A549 treated with Mapracorat at 1 μM for 4 hours (cell line): ENCODE data around the gene ZKSCAN4. TPM values are rescaled to one million over a fixed set of nuclear protein-coding genes. Genes with fewer than 3 reads are reported as not detected.

Experiments used
- total RNA-seq: library from RNA; stranded (reverse); fragments of 200-300 nt; extraction: Qiagen RNA extraction; gene quantifications from 5 replicates; pipeline ENCODE4 v1.2.3, GENCODE V29; 2022

ZKSCAN4 gene
- 2.4 to 2.9 TPM (median 2.6 TPM) in 5 replicates for total RNA-seq

DNA sequence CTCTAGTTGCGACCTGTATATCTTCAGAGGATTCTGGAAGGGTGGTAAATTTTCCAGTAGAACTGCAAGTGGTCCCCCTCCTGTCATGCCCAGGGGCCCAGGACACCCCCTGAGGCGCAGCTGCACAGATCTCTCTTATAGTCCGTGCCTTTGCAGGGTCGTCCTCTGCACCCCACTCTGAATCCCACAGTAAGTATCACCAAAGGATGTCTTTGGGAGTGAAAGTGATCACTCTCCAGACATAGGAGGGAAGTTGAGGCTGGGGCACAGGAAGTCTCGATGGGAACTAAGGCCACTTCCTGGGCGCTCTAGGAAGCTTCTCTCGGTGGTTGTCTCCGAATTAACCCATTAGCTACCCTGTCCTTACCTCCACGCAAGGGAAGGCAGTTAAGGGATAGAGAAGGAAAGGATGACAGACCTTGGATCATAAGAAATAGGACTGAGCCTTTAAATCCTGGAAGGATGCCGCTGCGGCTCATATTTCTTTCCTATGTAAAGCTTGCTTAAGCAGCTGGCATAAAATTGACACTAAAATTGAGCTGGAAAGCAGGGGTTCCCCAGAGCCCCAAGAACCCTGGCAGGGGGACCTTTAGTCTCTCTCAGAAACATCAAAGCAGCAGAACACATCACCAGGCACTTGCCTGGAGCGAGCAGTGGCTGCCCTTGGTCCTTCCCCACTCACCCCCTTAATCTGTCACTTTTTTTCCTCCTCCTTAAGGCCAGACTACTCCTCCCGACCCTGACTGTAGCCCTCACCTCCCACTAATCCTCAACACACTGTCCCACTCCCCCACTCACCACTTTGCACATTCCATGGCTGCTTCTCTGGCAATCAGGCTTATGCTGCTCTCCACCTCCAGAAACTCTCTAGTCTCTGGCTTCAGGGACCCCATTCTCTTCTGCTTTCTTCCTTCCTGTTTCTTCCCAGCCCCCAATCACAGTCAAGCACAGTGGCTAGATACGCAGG lies at the start of gene ZKSCAN4:
Gene ZKSCAN4, minus strand, starts transcription at position 261 of the 967 bp plus-strand sequence. CDS start 289 bp downstream, outside the sequence.

DNA sequence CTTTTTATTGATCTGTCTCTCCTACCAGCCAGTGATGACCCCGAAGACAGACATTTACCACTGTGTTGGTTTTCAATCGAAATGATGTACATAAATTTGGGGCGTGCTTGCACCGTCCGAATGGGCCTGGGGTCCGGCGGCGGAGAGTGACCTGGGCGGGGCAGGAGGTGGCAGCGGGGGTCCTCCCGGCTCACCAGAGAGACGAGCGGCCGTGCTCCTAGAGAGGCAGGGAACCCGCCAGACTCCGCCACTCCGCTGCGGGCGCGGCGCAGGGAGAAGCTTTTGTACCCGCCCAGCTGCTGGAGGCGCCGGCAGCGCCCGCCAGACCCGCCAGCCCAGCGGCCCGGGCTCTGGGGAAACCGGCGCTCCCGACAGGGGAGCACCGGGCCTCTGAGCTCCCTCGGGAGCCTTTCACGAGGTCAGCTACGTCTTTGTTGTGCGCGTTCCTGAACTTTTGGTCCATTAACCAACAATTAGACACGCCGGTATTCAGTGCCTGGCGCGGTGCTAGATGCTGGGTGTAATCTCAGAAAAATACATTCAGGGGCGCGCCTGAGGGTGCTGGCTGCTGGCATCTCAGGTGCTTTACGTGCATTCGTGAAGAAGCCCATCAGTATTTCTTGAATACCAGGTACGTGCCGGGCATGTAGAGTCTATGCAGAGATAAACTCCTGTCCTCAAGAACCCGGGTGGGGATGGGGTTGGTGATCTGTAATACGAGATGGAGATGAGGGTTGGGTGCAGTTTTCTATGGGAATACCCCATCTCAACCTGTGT lies 29.4 kb upstream of the ZKSCAN4 start, which contains the start of gene PGBD1:
Gene PGBD1, plus strand, starts transcription at position 285 of the 777 bp plus-strand sequence. CDS start 2,242 bp downstream, outside the sequence.

DNA sequence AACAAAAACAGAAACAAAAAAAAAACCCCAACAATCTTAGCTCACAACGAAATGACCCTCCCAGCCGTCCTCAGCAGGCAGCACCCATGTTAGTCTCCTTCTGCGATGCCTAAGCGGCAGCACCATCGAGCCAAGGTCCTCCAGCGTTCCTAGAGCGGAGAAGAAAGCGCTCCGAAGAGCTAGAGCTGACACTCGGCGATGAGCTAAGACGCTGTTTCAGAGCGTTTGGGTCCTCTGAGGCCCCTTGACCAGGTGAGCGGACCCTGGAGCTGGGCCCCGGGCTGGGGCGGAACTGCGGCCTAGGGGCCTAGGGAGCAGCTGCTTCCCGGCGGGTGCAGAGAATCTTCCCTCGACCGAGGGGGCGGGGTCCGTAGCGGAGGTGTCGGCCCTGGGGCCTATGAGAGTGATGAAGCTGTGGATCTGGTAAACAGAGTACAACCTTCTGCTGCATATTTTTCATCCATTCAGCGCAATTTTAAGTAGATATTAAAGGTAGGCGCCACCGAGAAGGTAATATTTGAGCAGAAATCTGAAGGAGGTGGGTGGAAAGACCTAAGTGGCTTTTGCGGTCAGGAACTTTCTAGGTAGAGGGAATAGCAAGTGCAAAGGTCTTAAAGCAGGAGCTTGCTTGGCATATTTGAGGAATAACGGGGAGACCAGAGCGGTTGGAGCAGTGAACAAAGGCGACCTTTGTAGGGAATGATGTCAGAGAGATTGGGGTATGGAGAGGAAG lies 15.1 kb upstream of the ZKSCAN4 start, which contains the start of gene ZSCAN26:
Gene ZSCAN26, plus strand, starts transcription at position 182 of the 733 bp plus-strand sequence. CDS start 4,777 bp downstream, outside the sequence.

DNA sequence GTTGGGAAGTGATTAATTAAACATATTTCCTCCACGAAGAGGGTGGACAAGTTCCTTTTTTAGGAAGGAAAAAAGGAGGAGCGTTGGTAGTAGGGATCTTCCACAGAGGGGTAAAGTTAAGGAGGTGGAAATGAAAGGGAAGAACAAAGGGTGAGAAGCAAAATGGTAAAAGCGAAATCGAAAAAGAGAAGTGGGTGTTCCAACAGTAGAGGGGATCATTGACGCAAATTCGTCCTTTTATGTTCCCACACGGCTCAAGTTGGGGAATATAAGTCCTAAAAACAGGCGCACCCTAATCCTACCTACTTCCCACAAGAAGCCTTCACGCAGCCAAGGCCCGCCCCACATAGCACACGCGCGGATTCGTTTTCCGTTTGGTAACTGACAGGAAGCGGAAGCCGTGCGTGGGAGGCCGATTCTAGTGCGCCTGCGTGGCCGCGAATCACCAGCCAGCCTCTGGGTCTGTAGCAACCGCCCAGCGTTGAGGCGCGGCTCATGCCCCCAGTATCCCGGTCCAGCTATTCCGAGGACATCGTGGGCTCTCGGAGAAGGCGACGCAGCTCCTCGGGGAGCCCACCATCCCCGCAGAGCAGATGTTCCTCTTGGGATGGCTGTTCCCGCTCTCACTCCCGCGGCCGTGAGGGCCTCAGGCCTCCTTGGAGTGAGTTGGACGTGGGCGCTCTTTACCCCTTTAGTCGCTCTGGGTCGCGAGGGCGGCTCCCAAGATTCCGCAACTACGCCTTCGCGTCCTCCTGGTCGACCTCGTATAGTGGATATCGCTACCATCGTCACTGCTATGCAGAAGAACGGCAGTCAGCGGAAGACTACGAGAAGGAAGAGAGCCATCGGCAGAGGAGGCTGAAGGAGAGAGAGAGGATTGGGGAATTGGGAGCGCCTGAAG lies 7.1 kb upstream of the ZKSCAN4 start, which contains the start of gene NKAPL:
Gene NKAPL, plus strand, starts transcription at position 421 of the 901 bp plus-strand sequence. Its CDS starts 75 bp downstream, at position 496.

GRCh38 chr6:28225056-28225834 lies 26.8 kb downstream of the ZKSCAN4 start, which contains the start of gene ZSCAN9:
Gene ZSCAN9 (plus strand): TSS chr6:28225275. CDS start chr6:28227085, 1,810 bp downstream.

Other genes starting within 250 kb of the ZKSCAN4 start
- gene ZNF165, start 171.7 kb downstream of the ZKSCAN4 start, total RNA-seq, result 0.58 to 1.2 TPM (median 0.74 TPM) in 5 replicates
- gene ZSCAN16, start 127.7 kb downstream of the ZKSCAN4 start, total RNA-seq, result 3.5 to 5.3 TPM (median 4.4 TPM) in 5 replicates
- gene ZKSCAN8, start 110.4 kb downstream of the ZKSCAN4 start, total RNA-seq, result 3.4 to 5.8 TPM (median 5.1 TPM) in 5 replicates
- gene ZSCAN9, start 27.0 kb downstream of the ZKSCAN4 start, total RNA-seq, result 5.7 to 8.9 TPM (median 7.3 TPM) in 5 replicates
- not detected in 5 replicates for gene NKAPL, start 7.0 kb upstream of the ZKSCAN4 start, total RNA-seq
- gene ZSCAN26, start 14.9 kb upstream of the ZKSCAN4 start, total RNA-seq, result 4.0 to 4.9 TPM (median 4.7 TPM) in 5 replicates
- 3.9 to 5.6 TPM (median 5.1 TPM) in 5 replicates for gene PGBD1, start 29.3 kb upstream of the ZKSCAN4 start, total RNA-seq
- 1.4 to 4.2 TPM (median 1.9 TPM) in 5 replicates for gene ZSCAN31, start 83.9 kb upstream of the ZKSCAN4 start, total RNA-seq
- 1.4 to 2.2 TPM (median 2.0 TPM) in 5 replicates for gene ZKSCAN3, start 97.7 kb upstream of the ZKSCAN4 start, total RNA-seq
- gene ZSCAN12, start 147.5 kb upstream of the ZKSCAN4 start, total RNA-seq, result 1.5 to 1.9 TPM (median 1.8 TPM) in 5 replicates
- gene ZSCAN23, start 191.2 kb upstream of the ZKSCAN4 start, total RNA-seq, result not detected in 5 replicates